ENCODE results near the gene TMCO2. TPM values are rescaled to one million over a fixed set of nuclear protein-coding genes. Genes with fewer than 3 reads are reported as not detected.

Gene TMCO2
- total RNA-seq, 3 donors from 2014 or later: not detected

DNA sequence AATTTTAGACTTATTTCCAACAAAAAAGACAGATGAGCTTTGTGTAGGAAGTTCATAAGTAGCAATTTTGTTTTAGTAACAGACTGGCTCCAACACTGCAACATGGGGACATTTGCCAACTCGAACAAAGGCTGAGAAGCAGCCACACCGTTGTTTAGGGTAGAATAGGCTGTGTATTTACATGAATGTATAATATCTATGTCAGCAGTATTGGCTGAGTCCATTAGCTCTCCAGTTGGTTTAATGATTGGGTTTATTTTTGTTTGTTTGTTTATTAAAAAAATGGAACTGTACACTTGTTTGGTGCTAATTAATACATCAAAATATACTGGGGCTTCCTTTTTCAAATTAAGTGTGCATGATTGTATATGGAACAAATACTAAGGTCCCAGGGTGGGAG, 7.3 kb upstream of the TMCO2 start:
- Histone ChIP-seq H3K36me3 (ENCODE audit: low read depth) (no peaks in the 10 kb centered on the region), H3K9me3 (no peaks in the 10 kb centered on the region), H3K4me1 (ENCODE audit: low read depth) (no peaks in the 10 kb centered on the region), H3K4me3 (no peak overlapping the region)
- TF ChIP-seq, protein P1, sequence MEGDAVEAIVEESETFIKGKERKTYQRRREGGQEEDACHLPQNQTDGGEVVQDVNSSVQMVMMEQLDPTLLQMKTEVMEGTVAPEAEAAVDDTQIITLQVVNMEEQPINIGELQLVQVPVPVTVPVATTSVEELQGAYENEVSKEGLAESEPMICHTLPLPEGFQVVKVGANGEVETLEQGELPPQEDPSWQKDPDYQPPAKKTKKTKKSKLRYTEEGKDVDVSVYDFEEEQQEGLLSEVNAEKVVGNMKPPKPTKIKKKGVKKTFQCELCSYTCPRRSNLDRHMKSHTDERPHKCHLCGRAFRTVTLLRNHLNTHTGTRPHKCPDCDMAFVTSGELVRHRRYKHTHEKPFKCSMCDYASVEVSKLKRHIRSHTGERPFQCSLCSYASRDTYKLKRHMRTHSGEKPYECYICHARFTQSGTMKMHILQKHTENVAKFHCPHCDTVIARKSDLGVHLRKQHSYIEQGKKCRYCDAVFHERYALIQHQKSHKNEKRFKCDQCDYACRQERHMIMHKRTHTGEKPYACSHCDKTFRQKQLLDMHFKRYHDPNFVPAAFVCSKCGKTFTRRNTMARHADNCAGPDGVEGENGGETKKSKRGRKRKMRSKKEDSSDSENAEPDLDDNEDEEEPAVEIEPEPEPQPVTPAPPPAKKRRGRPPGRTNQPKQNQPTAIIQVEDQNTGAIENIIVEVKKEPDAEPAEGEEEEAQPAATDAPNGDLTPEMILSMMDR (IDR thresholded peaks at IDR 0.05): no peak
- DNase-seq (no peak), ATAC-seq (no peak)
- intact Hi-C loops (cut with DNase I, micrococcal nuclease): no loop called here

DNA sequence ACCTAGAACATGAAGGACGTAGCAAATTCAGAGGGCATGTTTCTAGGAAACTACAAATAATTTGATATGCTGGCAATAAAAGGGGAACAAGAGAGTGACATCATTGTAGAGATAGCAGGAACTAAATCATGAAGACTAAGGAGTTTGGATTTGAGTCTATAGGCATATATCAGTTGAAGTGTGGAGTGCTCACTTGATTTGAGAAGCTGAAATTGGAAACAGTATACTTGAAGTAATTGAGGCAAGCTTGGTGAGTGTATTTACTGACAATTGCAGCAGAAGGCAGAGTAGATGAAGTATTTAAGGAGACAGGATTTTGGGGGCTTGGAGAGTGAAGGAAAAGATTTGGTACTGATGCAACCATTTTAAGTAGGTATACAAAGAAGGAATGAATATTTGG, 6.4 kb upstream of the TMCO2 start:
- TF ChIP-seq, protein P1 (IDR thresholded peaks at IDR 0.05): no peak
- DNase-seq (no peak), ATAC-seq (no peak)
- H3K4me3 ChIP-seq: no peak overlapping the region
- no peaks in the 10 kb centered on the region for H3K36me3 ChIP-seq (ENCODE audit: low read depth)
- H3K9me3 ChIP-seq: no peaks in the 10 kb centered on the region
- intact Hi-C loops (cut with DNase I, micrococcal nuclease): no loop called here
- no peaks in the 10 kb centered on the region for H3K4me1 ChIP-seq (ENCODE audit: low read depth)

DNA sequence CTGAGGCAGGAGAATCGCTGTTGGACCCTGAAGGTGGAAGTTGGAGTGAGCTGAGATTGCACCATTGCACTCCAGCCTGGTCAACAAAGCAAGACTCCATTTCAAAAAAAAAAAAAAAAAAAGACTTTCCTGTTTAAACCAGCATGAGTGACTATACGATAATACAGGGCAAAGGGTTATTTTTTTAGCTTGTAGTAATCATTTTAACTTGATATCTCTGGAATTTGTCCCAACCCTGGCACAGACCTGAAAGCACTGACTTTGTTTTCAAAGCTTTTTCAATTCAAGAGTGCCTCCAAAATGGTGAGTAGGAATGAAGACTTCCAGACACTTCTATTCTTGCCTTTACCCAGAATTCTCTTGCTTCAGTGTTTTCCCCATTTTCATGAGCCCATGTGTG, 4.4 kb upstream of the TMCO2 start:
- TF ChIP-seq, protein P1 (IDR thresholded peaks at IDR 0.05): no peak
- Histone ChIP-seq H3K4me1 (ENCODE audit: low read depth) (no peaks in the 10 kb centered on the region), H3K9me3 (no peaks in the 10 kb centered on the region), H3K36me3 (ENCODE audit: low read depth) (no peaks in the 10 kb centered on the region), H3K4me3 (no peak overlapping the region)
- no peak for DNase-seq
- no peak for ATAC-seq
- intact Hi-C loops (cut with DNase I, micrococcal nuclease): no loop called here

DNA sequence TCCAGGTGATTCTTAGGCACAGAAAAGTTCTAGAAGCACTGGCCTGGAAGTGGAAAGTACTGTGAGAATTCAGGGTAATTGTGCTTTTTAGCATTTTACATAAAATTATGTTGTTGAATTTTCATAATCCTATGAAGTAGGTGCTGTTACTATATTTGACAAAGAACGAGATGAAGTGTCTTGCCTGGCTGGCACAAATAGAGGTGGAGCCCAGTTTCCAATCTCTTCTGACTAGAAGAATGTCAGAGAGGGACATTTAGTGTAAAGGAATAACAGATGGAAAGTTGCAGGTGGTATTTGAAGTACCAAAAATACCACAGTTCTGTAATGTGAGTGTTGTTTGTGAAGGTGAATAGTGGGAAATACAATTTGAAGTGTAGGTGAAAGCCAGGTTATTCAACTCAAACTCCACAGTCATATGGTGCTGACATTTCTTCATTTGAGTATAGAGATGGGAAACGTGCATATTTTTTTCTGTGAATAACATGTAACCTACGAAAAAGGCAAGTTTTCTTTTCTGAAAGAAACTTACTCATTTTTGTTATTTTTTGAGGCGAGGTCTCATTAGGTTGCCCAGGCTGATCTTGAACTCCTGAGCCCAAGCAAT, 3.5 kb upstream of the TMCO2 start:
- Histone ChIP-seq H3K36me3 (ENCODE audit: low read depth) (no peaks in the 10 kb centered on the region), H3K4me3 (no peak overlapping the region), H3K9me3 (no peaks in the 10 kb centered on the region), H3K4me1 (ENCODE audit: low read depth) (no peaks in the 10 kb centered on the region)
- DNase-seq: no peak
- TF ChIP-seq, protein P1 (IDR thresholded peaks at IDR 0.05): no peak
- ATAC-seq: no peak
- intact Hi-C loops (cut with DNase I, micrococcal nuclease): no loop called here

DNA sequence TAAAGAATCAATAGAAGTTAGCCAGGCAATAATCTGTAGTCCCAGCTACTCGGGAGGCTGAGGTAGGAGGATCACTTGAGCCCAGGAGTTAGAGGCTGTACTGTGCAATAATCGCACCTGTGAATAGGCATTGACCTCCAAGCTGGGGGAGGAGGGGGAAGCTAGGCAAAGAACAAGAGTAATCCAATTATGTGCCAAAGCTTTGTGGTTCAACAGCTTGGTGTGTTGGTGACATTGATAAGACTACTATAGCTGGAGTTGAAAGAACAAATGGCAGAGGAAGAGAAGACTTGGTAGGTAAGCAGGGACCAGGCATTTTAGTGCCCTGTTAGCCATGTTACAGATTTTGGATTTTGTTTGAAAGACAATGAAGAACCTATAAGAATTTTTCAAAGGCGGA, 2.1 kb upstream of the TMCO2 start:
- intact Hi-C loops (cut with DNase I, micrococcal nuclease): no loop called here
- no peak for DNase-seq
- no peak overlapping the region for H3K4me3 ChIP-seq
- no peaks in the 10 kb centered on the region for H3K4me1 ChIP-seq (ENCODE audit: low read depth)
- no peaks in the 10 kb centered on the region for H3K36me3 ChIP-seq (ENCODE audit: low read depth)
- H3K9me3 ChIP-seq: no peaks in the 10 kb centered on the region
- ATAC-seq: no peak
- TF ChIP-seq, protein P1 (IDR thresholded peaks at IDR 0.05): no peak

DNA sequence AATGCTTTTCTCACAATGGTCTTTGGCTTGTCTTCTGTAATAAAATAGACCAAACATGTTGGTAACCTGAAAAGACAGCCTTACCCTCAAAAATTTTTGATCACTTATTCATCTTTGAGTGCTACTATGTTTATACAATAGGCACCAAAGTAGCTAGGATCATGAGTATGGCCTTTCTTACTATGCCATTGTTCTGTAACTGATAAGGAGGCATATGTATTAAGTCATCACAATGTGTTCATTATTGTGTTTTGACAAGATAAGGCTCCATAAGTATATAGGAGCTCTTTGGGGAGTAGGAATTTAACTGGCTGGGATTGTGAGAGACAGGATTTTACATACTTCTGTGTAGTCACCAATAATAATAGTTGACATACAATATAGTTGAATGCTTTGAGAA, 675 bp downstream of the TMCO2 start:
- TF ChIP-seq, protein P1 (IDR thresholded peaks at IDR 0.05): no peak
- H3K36me3 ChIP-seq (ENCODE audit: low read depth): no peaks in the 10 kb centered on the region
- no peak overlapping the region for H3K4me3 ChIP-seq
- no peaks in the 10 kb centered on the region for H3K9me3 ChIP-seq
- no peaks in the 10 kb centered on the region for H3K4me1 ChIP-seq (ENCODE audit: low read depth)
- DNase-seq: no peak
- ATAC-seq: no peak
- intact Hi-C loops (cut with DNase I, micrococcal nuclease): no loop called here

All from mucosa of descending colon (tissue), 3 donors.